H9 (cell line): Measurements from ENCODE around the gene RASGEF1C. TPM values are rescaled to one million over a fixed set of nuclear protein-coding genes. Genes with fewer than 3 reads are reported as not detected.
A peak's percentile ranks its signal among the peaks of the same experiment; 100 is the strongest.

Source experiments
- DNase-seq: peaks from one replicate; pipeline ENCODE4 v3.0.0-alpha.2; 2017
- H2AFZ ChIP-seq: one replicate; pipeline ENCODE4 v1.6.1; 2013; ENCODE audit warnings: mild to moderate bottlenecking, low read length, control low read depth, moderate library complexity
- H2AK5ac ChIP-seq: 2 replicates; pipeline ENCODE4 v1.6.1; 2013; ENCODE audit warnings: low read length, control low read depth, mixed read lengths; ENCODE audit not compliant: insufficient read length
- H2BK120ac ChIP-seq: one replicate; pipeline ENCODE4 v1.6.1; 2013; ENCODE audit warnings: low read depth, mild to moderate bottlenecking, low read length, control low read depth, inconsistent platforms; ENCODE audit not compliant: poor library complexity, severe bottlenecking
- H2BK12ac ChIP-seq: 2 replicates; pipeline ENCODE4 v1.6.1; 2013; ENCODE audit warnings: low read length, control low read depth, mixed read lengths, low read depth; ENCODE audit not compliant: insufficient read length
- H2BK15ac ChIP-seq: 2 replicates; pipeline ENCODE4 v1.6.1; 2013; ENCODE audit warnings: low read depth, low read length, control low read depth
- H2BK20ac ChIP-seq: one replicate; pipeline ENCODE4 v1.6.1; 2013; ENCODE audit warnings: low read depth, mild to moderate bottlenecking, low read length, control low read depth, inconsistent platforms; ENCODE audit not compliant: poor library complexity, severe bottlenecking
- H2BK5ac ChIP-seq: 2 replicates; pipeline ENCODE4 v1.6.1; 2013; ENCODE audit warnings: low read length, control low read depth, mixed read lengths; ENCODE audit not compliant: insufficient read length
- H3K14ac ChIP-seq: 2 replicates; pipeline ENCODE4 v1.6.1; 2013; ENCODE audit warnings: low read length, control low read depth; ENCODE audit not compliant: insufficient read depth
- H3K18ac ChIP-seq: 2 replicates; pipeline ENCODE4 v1.6.1; 2013; ENCODE audit warnings: low read depth, mild to moderate bottlenecking, mixed read lengths, low read length, control low read depth; ENCODE audit not compliant: insufficient read length
- H3K23ac ChIP-seq: 2 replicates; pipeline ENCODE4 v1.6.1; 2013; ENCODE audit warnings: low read length, control low read depth, mixed read lengths, low read depth; ENCODE audit not compliant: insufficient read length
- H3K23me2 ChIP-seq: 2 replicates; pipeline ENCODE4 v1.6.1; 2013; ENCODE audit warnings: low read depth, mild to moderate bottlenecking, mixed read lengths, low read length, control low read depth; ENCODE audit not compliant: insufficient read length, poor library complexity, severe bottlenecking
- H3K27ac ChIP-seq: 2 replicates; pipeline ENCODE4 v1.5.1; 2013; ENCODE audit warnings: low read length, control low read depth, mixed read lengths, low read depth; ENCODE audit not compliant: insufficient read length
- H3K27me3 ChIP-seq: 2 replicates; pipeline ENCODE4 v1.6.1; 2013; ENCODE audit warnings: low read length, control low read depth, inconsistent platforms; ENCODE audit not compliant: insufficient read depth
- H3K4ac ChIP-seq: 2 replicates; pipeline ENCODE4 v1.6.1; 2013; ENCODE audit warnings: low read depth, mild to moderate bottlenecking, control low read depth, inconsistent platforms, low read length, moderate library complexity
- H3K4me1 ChIP-seq: 2 replicates; pipeline ENCODE4 v1.6.1; 2013; ENCODE audit warnings: low read length, control low read depth, inconsistent platforms; ENCODE audit not compliant: insufficient read depth
- H3K4me2 ChIP-seq: 2 replicates; pipeline ENCODE4 v1.6.1; 2013; ENCODE audit warnings: low read length, control low read depth, mixed read lengths; ENCODE audit not compliant: insufficient read length, insufficient read depth
- H3K56ac ChIP-seq: 2 replicates; pipeline ENCODE4 v1.6.1; 2013; ENCODE audit warnings: low read depth, mild to moderate bottlenecking, mixed read lengths, low read length, control low read depth; ENCODE audit not compliant: insufficient read length
- H3K79me1 ChIP-seq: 2 replicates; pipeline ENCODE4 v1.6.1; 2013; ENCODE audit warnings: low read depth, mild to moderate bottlenecking, moderate library complexity, low read length, control low read depth, inconsistent platforms; ENCODE audit not compliant: insufficient read depth, poor library complexity, severe bottlenecking
- H3K79me2 ChIP-seq: 2 replicates; pipeline ENCODE4 v1.6.1; 2013; ENCODE audit warnings: low read length, control low read depth, inconsistent platforms; ENCODE audit not compliant: insufficient read depth
- H3K9ac ChIP-seq: 2 replicates; pipeline ENCODE4 v1.6.1; 2013; ENCODE audit warnings: low read length, control low read depth, mixed read lengths; ENCODE audit not compliant: insufficient read length; ENCODE audit errors: extremely low read depth
- H3K9me3 ChIP-seq: one replicate; pipeline ENCODE4 v1.6.1; 2013; ENCODE audit warnings: low read depth, low read length, inconsistent platforms; ENCODE audit not compliant: control insufficient read depth
- H3T11ph ChIP-seq: one replicate; pipeline ENCODE4 v1.6.1; 2013; ENCODE audit warnings: mild to moderate bottlenecking, low read length, control low read depth, inconsistent platforms
- H4K20me1 ChIP-seq: one replicate; pipeline ENCODE4 v1.6.1; 2013; ENCODE audit not compliant: control insufficient read depth, insufficient read length, insufficient read depth
- H4K5ac ChIP-seq: 2 replicates; pipeline ENCODE4 v1.6.1; 2013; ENCODE audit warnings: low read depth, mild to moderate bottlenecking, mixed read lengths, low read length, control low read depth; ENCODE audit not compliant: insufficient read length
- H4K8ac ChIP-seq: replicated peaks from 2 replicates; pipeline ENCODE4 v1.6.1; 2013; ENCODE audit warnings: low read length, control low read depth, mixed read lengths, low read depth; ENCODE audit not compliant: insufficient read length
- H4K91ac ChIP-seq: 2 replicates; pipeline ENCODE4 v1.6.1; 2013; ENCODE audit warnings: low read depth, mild to moderate bottlenecking, moderate library complexity, mixed read lengths, low read length, control low read depth; ENCODE audit not compliant: insufficient read length
- H3K27ac Mint-ChIP-seq, 3 experiments: 2 replicates in 2 of 3; 3 replicates in 1 of 3; pipeline ENCODE4 v1.8.0; 2020 to 2021; ENCODE audit warnings: mixed read lengths in 3 of 3, mild to moderate bottlenecking in 1 of 3, moderate library complexity in 1 of 3
- H3K27me3 Mint-ChIP-seq: 2 replicates; pipeline ENCODE4 v1.8.0; 2021; ENCODE audit warnings: low read depth, mild to moderate bottlenecking, moderate library complexity, mixed read lengths
- H3K36me3 Mint-ChIP-seq, 3 experiments: 2 replicates in 2 of 3; 3 replicates in 1 of 3; pipeline ENCODE4 v1.8.0; 2020 to 2021; ENCODE audit warnings: low read depth in 3 of 3, mixed read lengths in 3 of 3; ENCODE audit not compliant: insufficient read depth in 1 of 3
- H3K4me1 Mint-ChIP-seq, 2 experiments: 2 replicates each; pipeline ENCODE4 v1.8.0; 2020; ENCODE audit warnings: mixed read lengths in 2 of 2
- H3K4me3 Mint-ChIP-seq, 2 experiments: 2 replicates in 1 of 2; 3 replicates in 1 of 2; pipeline ENCODE4 v1.8.0; 2020 to 2021; ENCODE audit warnings: mild to moderate bottlenecking in 2 of 2, mixed read lengths in 2 of 2, moderate library complexity in 1 of 2
- H3K9me3 Mint-ChIP-seq, 2 experiments: 2 replicates in 1 of 2; 3 replicates in 1 of 2; pipeline ENCODE4 v1.8.0; 2020; ENCODE audit warnings: mild to moderate bottlenecking in 2 of 2, mixed read lengths in 2 of 2, moderate library complexity in 1 of 2
- CTCF ChIP-seq: fragments of 200-600 bp; sonication (generic); conservative IDR thresholded peaks from 3 replicates; pipeline ENCODE4 v1.8.0; 2021; ENCODE audit warnings: antibody characterized with exemption, mild to moderate bottlenecking
- WGBS: extraction: QIAGEN DNeasy Blood & Tissue Kit; methylation state at CpG from one replicate; pipeline ENCODE4 v1.1.7; 2013; ENCODE audit warnings: missing lambda C conversion rate, low lambda C conversion rate, mixed read lengths; ENCODE audit not compliant: insufficient read length; ENCODE audit errors: extremely low coverage; 5-methylcytosine and 5-hydroxymethylcytosine counted together
- total RNA-seq: library from RNA; stranded (reverse); gene quantifications from 2 replicates; pipeline ENCODE4 v1.2.1, GENCODE V29; 2021

The RASGEF1C gene
- total RNA-seq, 1 experiment from 2014 or later = 0.83 TPM

GRCh38 chr5:180135128-180135955 lies 73.7 kb downstream of the RASGEF1C start:
- 0 out of 7 replicates have a peak overlapping the region, but pooled peaks of 1 of the 3 experiments have one; percentile 57 for H3K27ac Mint-ChIP-seq
- no peak overlapping the region for H3K9ac ChIP-seq

More at GRCh38 chr5:180135128-180135955, 73.7 kb downstream of the RASGEF1C start:
- Mint-ChIP-seq H3K9me3 (no peaks in the 10 kb centered on the region), H3K36me3 (no peaks in the 10 kb centered on the region; a peak in 1 of 7 replicates), H3K4me3 (no peak overlapping the region), H3K27me3 (no peaks in the 10 kb centered on the region), H3K4me1 (peaks cover 0 to 6% of the 10 kb centered on the region in 2 experiments; a peak in 1 of 4 replicates)
- Histone ChIP-seq H4K8ac (no peak overlapping the region), H3K14ac (no peak overlapping the region), H4K91ac (no peak overlapping the region), H2BK120ac (no peak overlapping the region), H2AK5ac (no peak overlapping the region), H3K56ac (no peak overlapping the region), H3K79me2 (no peaks in the 10 kb centered on the region), H2BK20ac (no peak overlapping the region), H3K23me2 (no peaks in the 10 kb centered on the region), H3K27me3 (no peaks in the 10 kb centered on the region), H4K5ac (no peak overlapping the region), H2BK12ac (no peak overlapping the region), H3K4me1 (no peaks in the 10 kb centered on the region), H3T11ph (no peak overlapping the region), H3K9me3 (no peaks in the 10 kb centered on the region), H3K79me1 (no peaks in the 10 kb centered on the region), H3K4me2 (no peak overlapping the region), H2BK5ac (no peak overlapping the region), H2AFZ (no peak overlapping the region), H3K23ac (no peak overlapping the region), H4K20me1 (no peaks in the 10 kb centered on the region), H3K18ac (no peak overlapping the region), H3K4ac (no peak overlapping the region), H2BK15ac (no peak overlapping the region), H3K27ac (no peak overlapping the region)
- no peak for DNase-seq
- no peak for TF ChIP-seq CTCF
- no CpG with 5 or more reads among the region's 13 CpGs for WGBS
